HL-60 (cell line): ENCODE measurements around the gene MT2A.

Experiments
- DNase-seq, 2 experiments: peaks; one replicate each; pipeline ENCODE4 v3.0.0-alpha.2; 2010 to 2020; ENCODE audit warnings: low read depth in 1 of 2, low spot score in 1 of 2
- H3K27ac ChIP-seq: fragments of 250-450 bp; sonication (Bioruptor Pico); replicated peaks from 2 replicates; pipeline ENCODE4 v1.5.1; 2020; ENCODE audit warnings: mild to moderate bottlenecking, moderate library complexity
- H3K27me3 ChIP-seq: fragments of 250-450 bp; sonication (Bioruptor Pico); 2 replicates; pipeline ENCODE4 v1.5.1; 2021; ENCODE audit warnings: mild to moderate bottlenecking, moderate library complexity; ENCODE audit not compliant: insufficient read depth, poor library complexity, severe bottlenecking
- H3K4me3 ChIP-seq: replicated peaks from 2 replicates; pipeline ENCODE4 v1.5.1; 2011; ENCODE audit warnings: mild to moderate bottlenecking, control low read depth, low read length; ENCODE audit not compliant: insufficient read depth
- GABPA ChIP-seq: IDR thresholded peaks from 2 replicates; pipeline ENCODE4 v1.6.1; 2012; ENCODE audit warnings: low read depth
- POLR2AphosphoS5 ChIP-seq: IDR thresholded peaks from 2 replicates; pipeline ENCODE4 v1.6.1; 2012; ENCODE audit warnings: low read depth
- SPI1 ChIP-seq: IDR thresholded peaks from 2 replicates; pipeline ENCODE4 v1.6.1; 2012; ENCODE audit warnings: low read depth, mild to moderate bottlenecking, borderline replicate concordance
- TF ChIP-seq, protein P1 (sequence below): IDR thresholded peaks from 2 replicates; pipeline ENCODE4 v1.6.1; 2012; ENCODE audit warnings: low read depth; ENCODE audit not compliant: insufficient replicate concordance
- TF ChIP-seq, protein P2 (sequence below): IDR thresholded peaks from one replicate; pipeline ENCODE4 v1.5.1; 2011; ENCODE audit warnings: low read length, control low read depth, inconsistent platforms; ENCODE audit not compliant: insufficient read depth

MT2A gene

DNA sequence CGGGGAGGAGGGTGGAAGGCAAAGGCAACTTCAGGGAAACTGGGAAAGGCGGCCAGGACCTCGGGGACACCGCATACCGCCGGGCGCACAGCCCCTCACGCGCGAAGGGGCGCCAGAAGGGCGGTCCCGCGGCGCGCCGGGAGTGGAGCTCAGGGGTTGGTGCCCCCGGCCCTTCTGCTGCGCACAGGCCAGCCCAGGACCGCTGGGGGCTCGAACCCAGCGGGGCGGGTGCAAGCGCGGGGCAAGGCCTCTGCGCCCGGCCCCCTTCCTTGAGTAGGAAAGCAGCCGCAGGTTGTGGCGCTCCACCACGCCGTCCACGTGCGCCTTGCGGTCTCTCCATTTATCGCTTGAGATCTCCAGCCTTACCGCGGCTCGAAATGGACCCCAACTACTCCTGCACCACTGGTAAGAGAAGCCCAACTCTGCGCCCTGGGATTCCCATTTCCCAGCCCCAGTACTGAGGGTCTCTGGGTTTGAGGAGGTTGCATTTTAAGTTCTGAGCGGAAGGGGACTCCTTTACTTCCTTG lies 27.1 kb downstream of the MT2A start:
- H3K27ac ChIP-seq, result no peak overlapping the region
- TF ChIP-seq SPI1 (no peak), POLR2AphosphoS5 (no peak), GABPA (no peak)
- TF ChIP-seq, protein P1, sequence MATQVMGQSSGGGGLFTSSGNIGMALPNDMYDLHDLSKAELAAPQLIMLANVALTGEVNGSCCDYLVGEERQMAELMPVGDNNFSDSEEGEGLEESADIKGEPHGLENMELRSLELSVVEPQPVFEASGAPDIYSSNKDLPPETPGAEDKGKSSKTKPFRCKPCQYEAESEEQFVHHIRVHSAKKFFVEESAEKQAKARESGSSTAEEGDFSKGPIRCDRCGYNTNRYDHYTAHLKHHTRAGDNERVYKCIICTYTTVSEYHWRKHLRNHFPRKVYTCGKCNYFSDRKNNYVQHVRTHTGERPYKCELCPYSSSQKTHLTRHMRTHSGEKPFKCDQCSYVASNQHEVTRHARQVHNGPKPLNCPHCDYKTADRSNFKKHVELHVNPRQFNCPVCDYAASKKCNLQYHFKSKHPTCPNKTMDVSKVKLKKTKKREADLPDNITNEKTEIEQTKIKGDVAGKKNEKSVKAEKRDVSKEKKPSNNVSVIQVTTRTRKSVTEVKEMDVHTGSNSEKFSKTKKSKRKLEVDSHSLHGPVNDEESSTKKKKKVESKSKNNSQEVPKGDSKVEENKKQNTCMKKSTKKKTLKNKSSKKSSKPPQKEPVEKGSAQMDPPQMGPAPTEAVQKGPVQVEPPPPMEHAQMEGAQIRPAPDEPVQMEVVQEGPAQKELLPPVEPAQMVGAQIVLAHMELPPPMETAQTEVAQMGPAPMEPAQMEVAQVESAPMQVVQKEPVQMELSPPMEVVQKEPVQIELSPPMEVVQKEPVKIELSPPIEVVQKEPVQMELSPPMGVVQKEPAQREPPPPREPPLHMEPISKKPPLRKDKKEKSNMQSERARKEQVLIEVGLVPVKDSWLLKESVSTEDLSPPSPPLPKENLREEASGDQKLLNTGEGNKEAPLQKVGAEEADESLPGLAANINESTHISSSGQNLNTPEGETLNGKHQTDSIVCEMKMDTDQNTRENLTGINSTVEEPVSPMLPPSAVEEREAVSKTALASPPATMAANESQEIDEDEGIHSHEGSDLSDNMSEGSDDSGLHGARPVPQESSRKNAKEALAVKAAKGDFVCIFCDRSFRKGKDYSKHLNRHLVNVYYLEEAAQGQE, result no peak
- TF ChIP-seq, protein P2, sequence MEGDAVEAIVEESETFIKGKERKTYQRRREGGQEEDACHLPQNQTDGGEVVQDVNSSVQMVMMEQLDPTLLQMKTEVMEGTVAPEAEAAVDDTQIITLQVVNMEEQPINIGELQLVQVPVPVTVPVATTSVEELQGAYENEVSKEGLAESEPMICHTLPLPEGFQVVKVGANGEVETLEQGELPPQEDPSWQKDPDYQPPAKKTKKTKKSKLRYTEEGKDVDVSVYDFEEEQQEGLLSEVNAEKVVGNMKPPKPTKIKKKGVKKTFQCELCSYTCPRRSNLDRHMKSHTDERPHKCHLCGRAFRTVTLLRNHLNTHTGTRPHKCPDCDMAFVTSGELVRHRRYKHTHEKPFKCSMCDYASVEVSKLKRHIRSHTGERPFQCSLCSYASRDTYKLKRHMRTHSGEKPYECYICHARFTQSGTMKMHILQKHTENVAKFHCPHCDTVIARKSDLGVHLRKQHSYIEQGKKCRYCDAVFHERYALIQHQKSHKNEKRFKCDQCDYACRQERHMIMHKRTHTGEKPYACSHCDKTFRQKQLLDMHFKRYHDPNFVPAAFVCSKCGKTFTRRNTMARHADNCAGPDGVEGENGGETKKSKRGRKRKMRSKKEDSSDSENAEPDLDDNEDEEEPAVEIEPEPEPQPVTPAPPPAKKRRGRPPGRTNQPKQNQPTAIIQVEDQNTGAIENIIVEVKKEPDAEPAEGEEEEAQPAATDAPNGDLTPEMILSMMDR, result no peak
- H3K4me3 ChIP-seq, result no peak overlapping the region
- DNase-seq, result no peak
- peaks cover 84% of the 10 kb centered on the region for H3K27me3 ChIP-seq

DNA sequence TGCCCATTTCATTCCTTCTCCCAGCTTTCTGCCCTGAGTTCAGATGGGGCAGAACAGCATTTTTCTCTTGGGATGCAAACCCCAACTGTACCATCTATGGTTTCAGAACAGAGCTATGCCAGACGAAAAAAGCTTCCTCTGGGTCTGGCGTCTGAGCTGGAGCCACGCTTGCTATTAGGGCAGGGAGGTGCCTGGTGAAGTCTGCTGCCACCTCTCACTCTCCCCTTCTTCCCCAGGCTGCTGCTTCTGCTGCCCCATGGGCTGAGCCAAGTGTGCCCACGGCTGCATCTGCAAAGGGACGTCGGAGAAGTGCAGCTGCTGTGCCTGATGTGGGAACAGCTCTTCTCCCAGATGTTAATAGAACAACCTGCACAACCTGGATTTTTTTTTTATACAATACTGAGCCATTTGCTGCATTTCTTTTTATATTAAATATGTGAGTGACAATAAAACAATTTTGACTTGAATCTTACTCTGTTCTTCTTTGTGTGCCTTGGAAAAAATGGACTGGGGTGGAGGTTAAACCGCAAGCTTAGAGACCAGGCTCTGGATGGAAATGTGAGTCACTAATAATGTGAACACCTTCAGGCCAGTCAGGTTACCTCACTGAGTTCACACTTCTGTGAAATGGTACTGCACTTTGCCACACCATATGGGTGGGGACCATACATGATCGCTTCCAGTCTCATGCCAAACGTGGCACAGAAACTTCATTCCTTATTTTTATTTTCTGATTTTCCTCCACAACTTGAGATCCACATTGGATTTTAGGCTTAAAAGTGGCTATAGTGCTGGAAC lies 28.4 kb downstream of the MT2A start:
- Histone ChIP-seq H3K27ac (no peak overlapping the region), H3K27me3 (peaks cover 74% of the 10 kb centered on the region), H3K4me3 (no peak overlapping the region)
- TF ChIP-seq GABPA, result no peak
- no peak for DNase-seq

DNA sequence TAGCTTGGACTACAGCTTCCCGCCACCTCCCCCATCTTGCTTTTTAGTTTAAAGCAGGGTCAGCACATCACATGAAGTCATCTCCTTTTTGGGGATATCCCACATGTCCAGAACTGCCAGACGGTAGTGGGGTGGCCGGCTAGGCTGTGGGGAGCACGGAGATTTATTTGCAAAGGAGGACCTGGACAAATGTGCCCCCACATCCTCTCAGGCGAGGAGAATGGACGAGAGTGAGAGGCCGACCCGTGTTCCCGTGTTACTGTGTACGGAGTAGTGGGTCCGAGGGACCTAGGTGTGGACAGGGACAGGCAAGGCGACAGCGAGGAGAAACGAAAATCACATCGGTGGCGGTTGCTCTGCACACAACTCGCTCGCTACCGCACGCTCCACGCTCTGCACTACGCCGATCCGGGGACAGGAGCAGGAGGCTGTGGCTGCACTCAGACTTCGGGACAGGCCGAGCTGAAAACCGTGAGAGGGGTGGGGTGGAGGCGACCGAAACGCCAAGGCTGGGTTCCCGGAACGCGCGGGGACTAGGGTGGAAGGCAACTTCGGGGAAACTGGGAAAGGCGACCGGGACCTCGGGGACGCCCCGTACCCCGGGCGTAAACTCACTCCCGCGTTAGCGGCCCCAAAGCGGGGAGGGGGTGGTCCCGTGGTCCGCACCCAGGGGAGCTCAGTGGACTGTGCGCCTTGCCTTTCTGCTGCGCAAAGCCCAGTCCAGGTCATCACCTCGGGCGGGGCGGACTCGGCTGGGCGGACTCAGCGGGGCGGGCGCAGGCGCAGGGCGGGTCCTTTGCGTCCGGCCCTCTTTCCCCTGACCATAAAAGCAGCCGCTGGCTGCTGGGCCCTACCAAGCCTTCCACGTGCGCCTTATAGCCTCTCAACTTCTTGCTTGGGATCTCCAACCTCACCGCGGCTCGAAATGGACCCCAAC lies 29.7 kb downstream of the MT2A start, which contains the start of gene MT1A:
TSS of gene MT1A (plus strand) at position 853 of the 937 bp plus-strand sequence. CDS start at position 926, 73 bp downstream.
- no peak for DNase-seq
- Histone ChIP-seq H3K4me3 (no peak within 1 kb of the TSS), H3K27ac (no peak within 1 kb of the TSS), H3K27me3 (peaks cover 66% of the 10 kb centered on the region)
- TF ChIP-seq SPI1 (no peak), GABPA (no peak), POLR2AphosphoS5 (no peak)
- TF ChIP-seq, protein P2, result no peak
- TF ChIP-seq, protein P1, result no peak

- TF ChIP-seq SPI1 (no peak), POLR2AphosphoS5 (no peak), GABPA (no peak)
- TF ChIP-seq, protein P2, result no peak
- TF ChIP-seq, protein P1, result no peak
- Histone ChIP-seq H3K27ac (no peak overlapping the region), H3K27me3 (peaks cover 73% of the 10 kb centered on the region), H3K4me3 (no peak overlapping the region)
- no peak for DNase-seq
Observed at GRCh38 chr16:56639045-56639444, 30.7 kb downstream of the MT2A start.
